ENCODE data around the gene SS18.
A peak's percentile ranks its signal among the peaks of the same experiment; 100 is the strongest.
"Not testable (repeated sequence)": the region's sequence is repeated elsewhere in the genome, so short reads cannot be mapped to it uniquely, and the experiment has no call there.

SS18 gene

GRCh38 chr18:26090130-26091046 lies at the start of gene SS18:
SS18 (minus strand) TSS chr18:26090613; CDS start chr18:26090569, 44 bp downstream.
- DNase-seq (ENCODE audit: low read depth) = peak; percentile 80

- no peak for DNase-seq (ENCODE audit: low read depth)
These were observed 45.1 kb upstream of the SS18 start for GRCh38 chr18:26135548-26135947.

- no peak for DNase-seq (ENCODE audit: low read depth)
These were observed 43.7 kb upstream of the SS18 start for GRCh38 chr18:26134107-26134506.

GRCh38 chr18:26133652-26134051 lies 43.2 kb upstream of the SS18 start, which contains the start of gene PSMA8:
PSMA8 (plus strand) TSS chr18:26133869; CDS start chr18:26133966, 97 bp downstream.
- peak; percentile 36 for DNase-seq (ENCODE audit: low read depth)

- not testable (repeated sequence) for DNase-seq (ENCODE audit: low read depth)
These were observed 37.8 kb upstream of the SS18 start for GRCh38 chr18:26128192-26128591.

GRCh38 chr18:26127786-26128185 lies 37.4 kb upstream of the SS18 start:
- DNase-seq (ENCODE audit: low read depth) = no peak

GRCh38 chr18:26121994-26122393 lies 31.6 kb upstream of the SS18 start:
- DNase-seq (ENCODE audit: low read depth) = not testable (repeated sequence)

GRCh38 chr18:26121476-26121875 lies 31.1 kb upstream of the SS18 start:
- no peak for DNase-seq (ENCODE audit: low read depth)

GRCh38 chr18:26119246-26119645 lies 28.8 kb upstream of the SS18 start:
- no peak for DNase-seq (ENCODE audit: low read depth)

- DNase-seq (ENCODE audit: low read depth) = no peak
These were observed 13.6 kb upstream of the SS18 start for GRCh38 chr18:26104035-26104434.

- DNase-seq (ENCODE audit: low read depth) = peak; percentile 19
These were observed 13.2 kb upstream of the SS18 start for GRCh38 chr18:26103579-26103978.

- DNase-seq (ENCODE audit: low read depth) = no peak
These were observed 7.2 kb upstream of the SS18 start for GRCh38 chr18:26097563-26097962.

- DNase-seq (ENCODE audit: low read depth) = no peak
These were observed 6.4 kb upstream of the SS18 start for GRCh38 chr18:26096852-26097251.

GRCh38 chr18:26091047-26091630 lies 726 bp upstream of the SS18 start:
- no peak for DNase-seq (ENCODE audit: low read depth)

- DNase-seq (ENCODE audit: low read depth) = no peak
These were observed 902 bp downstream of the SS18 start for GRCh38 chr18:26089293-26090129.

GRCh38 chr18:26088487-26088886 lies 1.9 kb downstream of the SS18 start:
- DNase-seq (ENCODE audit: low read depth) = no peak

- no peak for DNase-seq (ENCODE audit: low read depth)
These were observed 3.5 kb downstream of the SS18 start for GRCh38 chr18:26086959-26087358.

GRCh38 chr18:26085056-26085455 lies 5.4 kb downstream of the SS18 start:
- no peak for DNase-seq (ENCODE audit: low read depth)

- DNase-seq (ENCODE audit: low read depth) = no peak
These were observed 7.3 kb downstream of the SS18 start for GRCh38 chr18:26083099-26083498.

GRCh38 chr18:26082475-26082874 lies 7.9 kb downstream of the SS18 start:
- no peak for DNase-seq (ENCODE audit: low read depth)

- no peak for DNase-seq (ENCODE audit: low read depth)
These were observed 16.2 kb downstream of the SS18 start for GRCh38 chr18:26074246-26074645.

GRCh38 chr18:26073758-26074157 lies 16.7 kb downstream of the SS18 start:
- DNase-seq (ENCODE audit: low read depth) = no peak
